ENCODE data around the gene EN2. TPM values are rescaled to one million over a fixed set of nuclear protein-coding genes. Genes with fewer than 3 reads are reported as not detected.
"Not testable (repeated sequence)": the region's sequence is repeated elsewhere in the genome, so short reads cannot be mapped to it uniquely, and the experiment has no call there.

The EN2 gene
- total and polyA plus RNA-seq, 10 donors, result 0.03 to 0.04 TPM; not detected in 8

GRCh38 chr7:155441856-155442255 lies 16.1 kb upstream of the EN2 start:
- intact Hi-C loops (cut with DNase I; ENCODE audit: low total_unique reads), result no loop called here
- Histone ChIP-seq H3K9me3 (no peaks in the 10 kb centered on the region), H3K36me3 (no peaks in the 10 kb centered on the region), H3K4me3 (no peak overlapping the region), H3K27me3 (replicated peaks in 1 of 7) (peaks cover 0 to 91% (median 31%) of the 10 kb centered on the region in 7 donors), H3K27ac (no peak overlapping the region), H3K4me1 (no peaks in the 10 kb centered on the region)
- DNase-seq, result peak; percentile 54
- 61 to 70% (median 64%) methylated on average over 6 of the region's 6 CpGs for WGBS, 5 donors
- no peak for TF ChIP-seq CTCF (IDR thresholded peaks at IDR 0.05 in 8 of 11, conservative IDR thresholded peaks at IDR 0.05 in 3 of 11)
- TF ChIP-seq POLR2AphosphoS5 (IDR thresholded peaks at IDR 0.05), result no peak
- no peak for TF ChIP-seq POLR2A (IDR thresholded peaks at IDR 0.05)

GRCh38 chr7:155444746-155445145 lies 13.2 kb upstream of the EN2 start:
- Histone ChIP-seq H3K4me1 (peaks cover 0 to 18% (median 14%) of the 10 kb centered on the region in 6 donors), H3K4me3 (no peak overlapping the region), H3K27ac (no peak overlapping the region), H3K9me3 (no peaks in the 10 kb centered on the region), H3K36me3 (no peaks in the 10 kb centered on the region), H3K27me3 (replicated peaks in 1 of 7) (peaks cover 0 to 91% (median 39%) of the 10 kb centered on the region in 7 donors)
- intact Hi-C loops (cut with DNase I; ENCODE audit: low total_unique reads), result no loop called here
- 76 to 85% (median 84%) methylated on average over 8 of the region's 8 CpGs for WGBS, 5 donors
- TF ChIP-seq CTCF (IDR thresholded peaks at IDR 0.05 in 8 of 11, conservative IDR thresholded peaks at IDR 0.05 in 3 of 11) (no peak), POLR2AphosphoS5 (IDR thresholded peaks at IDR 0.05) (no peak)
- peak; percentile 52 for DNase-seq

GRCh38 chr7:155445606-155446005 lies 12.3 kb upstream of the EN2 start:
- H3K36me3 ChIP-seq; H3K4me3 ChIP-seq; intact Hi-C loops (cut with DNase I; ENCODE audit: low total_unique reads); H3K9me3 ChIP-seq; H3K27ac ChIP-seq: not testable (repeated sequence)
- H3K4me1 ChIP-seq, result peaks cover 0 to 26% (median 19%) of the 10 kb centered on the region in 6 donors
- peaks cover 0 to 91% (median 39%) of the 10 kb centered on the region in 7 donors for H3K27me3 ChIP-seq (replicated peaks in 1 of 7)
- DNase-seq, result peak; percentile 23
- WGBS, 5 donors, result 71 to 88% (median 76%) methylated on average over 6 to 9 of the region's 9 CpGs

- H3K27ac ChIP-seq, result no peak overlapping the region
- no peaks in the 10 kb centered on the region for H3K9me3 ChIP-seq
- intact Hi-C loops (cut with DNase I; ENCODE audit: low total_unique reads), result no loop called here
- H3K27me3 ChIP-seq (replicated peaks in 1 of 7), result peaks cover 0 to 92% (median 55%) of the 10 kb centered on the region in 7 donors
- peaks cover 0 to 35% (median 22%) of the 10 kb centered on the region in 6 donors for H3K4me1 ChIP-seq
- WGBS, 5 donors, result 49 to 67% (median 54%) methylated on average over 2 of the region's 2 CpGs
- H3K36me3 ChIP-seq, result no peaks in the 10 kb centered on the region
- TF ChIP-seq POLR2A (IDR thresholded peaks at IDR 0.05), result no peak
- no peak for TF ChIP-seq POLR2AphosphoS5 (IDR thresholded peaks at IDR 0.05)
- H3K4me3 ChIP-seq, result no peak overlapping the region
- peak; percentile 7 for DNase-seq
Measured at GRCh38 chr7:155447603-155448002, 10.3 kb upstream of the EN2 start.

GRCh38 chr7:155448632-155449007 lies 9.3 kb upstream of the EN2 start:
- peak; percentile 73 for DNase-seq
- H3K9me3 ChIP-seq, result no peaks in the 10 kb centered on the region
- no peak for TF ChIP-seq POLR2A (IDR thresholded peaks at IDR 0.05)
- TF ChIP-seq POLR2AphosphoS5 (IDR thresholded peaks at IDR 0.05), result no peak
- no peak for TF ChIP-seq CTCF (IDR thresholded peaks at IDR 0.05 in 8 of 11, conservative IDR thresholded peaks at IDR 0.05 in 3 of 11)
- WGBS, 5 donors, result 2 to 16% (median 2%) methylated on average over 27 to 35 of the region's 35 CpGs
- H3K27ac ChIP-seq, result no peak overlapping the region
- intact Hi-C loops (cut with DNase I; ENCODE audit: low total_unique reads), result no loop called here
- H3K27me3 ChIP-seq (replicated peaks in 1 of 7), result peaks cover 0 to 92% (median 66%) of the 10 kb centered on the region in 7 donors
- no peaks in the 10 kb centered on the region for H3K36me3 ChIP-seq
- H3K4me1 ChIP-seq, result peaks cover 0 to 37% (median 25%) of the 10 kb centered on the region in 6 donors
- H3K4me3 ChIP-seq, result peak overlapping the region in 1 of 8 donors; percentile 24

Data from spleen (tissue), 11 donors.